IMR-90 (cell line): ENCODE data around the gene GNA14. TPM values are rescaled to one million over a fixed set of nuclear protein-coding genes. Genes with fewer than 3 reads are reported as not detected.

Source experiments
- ATAC-seq: fragments of 200-7000 bp; cut with Tn5 transposase; 2 replicates; pipeline ENCODE4 v1.9.1; 2020; ENCODE audit warnings: low read depth, mild to moderate bottlenecking, moderate library complexity
- BruUV-seq: library from RNA; stranded (reverse); fragments of 400-500 nt; replicated peaks from 2 replicates; lab custom pipeline; 2021; lab: Mats Ljungman, UMichigan
- CTCF ChIA-PET: fragments of 300-600 bp; formaldehyde crosslinking; extraction: SDS; loops from one replicate; lab custom pipeline; 2021; ENCODE audit warnings: antibody characterized with exemption; lab: Yijun Ruan, JAX
- POLR2A ChIA-PET: fragments of 300-600 bp; sonication (Branson Sonifier 250); formaldehyde crosslinking; loops from one replicate; lab custom pipeline; 2022; ENCODE audit warnings: antibody characterized with exemption; ENCODE audit not compliant: unreplicated experiment; lab: Charles Lee
- DNase-seq: peaks from one replicate; pipeline ENCODE4 v3.0.0; 2013
- H2AFZ ChIP-seq: replicated peaks from 2 replicates; pipeline ENCODE3; 2013; ENCODE audit warnings: low read length, mild to moderate bottlenecking; ENCODE audit not compliant: poor library complexity
- H2AK5ac ChIP-seq: 2 replicates; pipeline ENCODE4 v1.6.1; 2013; ENCODE audit warnings: low read depth, low read length, inconsistent platforms
- H2AK9ac ChIP-seq: replicated peaks from 2 replicates; pipeline ENCODE3; 2013; ENCODE audit warnings: mild to moderate bottlenecking, low read depth, low read length, moderate library complexity; ENCODE audit not compliant: poor library complexity
- H2BK120ac ChIP-seq: 2 replicates; pipeline ENCODE4 v1.6.1; 2013; ENCODE audit warnings: low read depth, low read length, inconsistent platforms
- H2BK15ac ChIP-seq: 3 replicates; pipeline ENCODE4 v1.6.1; 2013; ENCODE audit warnings: low read depth, low read length, inconsistent platforms
- H2BK20ac ChIP-seq: 2 replicates; pipeline ENCODE4 v1.6.1; 2013; ENCODE audit warnings: low read depth, mild to moderate bottlenecking, inconsistent platforms, low read length, moderate library complexity
- H2BK5ac ChIP-seq: 2 replicates; pipeline ENCODE4 v1.6.1; 2013; ENCODE audit warnings: mild to moderate bottlenecking, low read depth, low read length, inconsistent platforms; ENCODE audit not compliant: poor library complexity, severe bottlenecking
- H3K14ac ChIP-seq: replicated peaks from 2 replicates; pipeline ENCODE4 v1.6.1; 2013; ENCODE audit warnings: low read depth, low read length, inconsistent platforms
- H3K18ac ChIP-seq: 2 replicates; pipeline ENCODE4 v1.6.1; 2013; ENCODE audit warnings: low read depth, low read length, control low read depth
- H3K23ac ChIP-seq: 2 replicates; pipeline ENCODE4 v1.6.1; 2013; ENCODE audit warnings: low read depth, low read length, inconsistent platforms
- H3K27ac ChIP-seq: 2 replicates; pipeline ENCODE4 v1.5.1; 2013; ENCODE audit warnings: mild to moderate bottlenecking, control low read depth, low read length; ENCODE audit not compliant: insufficient read depth
- H3K27me3 ChIP-seq: 2 replicates; pipeline ENCODE4 v1.6.1; 2013; ENCODE audit warnings: low read length; ENCODE audit not compliant: control insufficient read depth, insufficient read depth
- H3K36me3 ChIP-seq: 2 replicates; pipeline ENCODE4 v1.6.1; 2013; ENCODE audit warnings: low read length, mixed read lengths; ENCODE audit not compliant: control insufficient read depth, insufficient read depth
- H3K4ac ChIP-seq: 2 replicates; pipeline ENCODE4 v1.6.1; 2013; ENCODE audit warnings: low read depth, low read length, inconsistent platforms
- H3K4me1 ChIP-seq: 2 replicates; pipeline ENCODE4 v1.6.1; 2013; ENCODE audit warnings: low read length, mixed read lengths; ENCODE audit not compliant: control insufficient read depth, insufficient read depth
- H3K4me2 ChIP-seq: 2 replicates; pipeline ENCODE4 v1.6.1; 2013; ENCODE audit warnings: low read depth, mild to moderate bottlenecking, control low read depth, low read length, moderate library complexity
- H3K4me3 ChIP-seq: 2 replicates; pipeline ENCODE4 v1.5.1; 2013; ENCODE audit warnings: low read depth, mild to moderate bottlenecking, control low read depth, low read length, moderate library complexity; ENCODE audit not compliant: insufficient read depth
- H3K56ac ChIP-seq: 2 replicates; pipeline ENCODE4 v1.6.1; 2013; ENCODE audit warnings: low read length, inconsistent platforms; ENCODE audit not compliant: insufficient read depth; ENCODE audit errors: extremely low read depth
- H3K79me1 ChIP-seq, 2 experiments: 2 replicates each; pipeline ENCODE4 v1.6.1; 2013; ENCODE audit warnings: low read length in 2 of 2, inconsistent platforms in 1 of 2, low read depth in 1 of 2
- H3K9ac ChIP-seq: 2 replicates; pipeline ENCODE4 v1.6.1; 2013; ENCODE audit warnings: low read depth, low read length, control low read depth
- H3K9me1 ChIP-seq: 2 replicates; pipeline ENCODE4 v1.6.1; 2013; ENCODE audit warnings: low read length, inconsistent platforms; ENCODE audit not compliant: insufficient read depth
- H3K9me3 ChIP-seq: 2 replicates; pipeline ENCODE4 v1.6.1; 2013; ENCODE audit warnings: low read length; ENCODE audit not compliant: control insufficient read depth, insufficient read depth
- H4K20me1 ChIP-seq: 2 replicates; pipeline ENCODE4 v1.6.1; 2013; ENCODE audit warnings: low read length, inconsistent platforms; ENCODE audit not compliant: insufficient read depth
- H4K5ac ChIP-seq: 2 replicates; pipeline ENCODE4 v1.6.1; 2013; ENCODE audit warnings: mild to moderate bottlenecking, low read depth, low read length, control low read depth
- H4K8ac ChIP-seq, 2 experiments: 2 replicates each; pipeline ENCODE4 v1.6.1; 2013; ENCODE audit warnings: low read depth in 2 of 2, low read length in 2 of 2, control low read depth in 1 of 2, inconsistent platforms in 1 of 2
- H4K91ac ChIP-seq: 2 replicates; pipeline ENCODE4 v1.6.1; 2013; ENCODE audit warnings: low read depth, low read length, inconsistent platforms; ENCODE audit not compliant: insufficient read depth
- BHLHE40 ChIP-seq: fragments of 150-350 bp; IDR thresholded peaks from 2 replicates; pipeline ENCODE4 v1.6.1; 2016; ENCODE audit warnings: mild to moderate bottlenecking, low read depth, low read length
- MXI1 ChIP-seq: IDR thresholded peaks from 2 replicates; pipeline ENCODE4 v1.6.1; 2012; ENCODE audit warnings: low read depth, mild to moderate bottlenecking, low read length, moderate library complexity, borderline replicate concordance
- POLR2A ChIP-seq: IDR thresholded peaks from 2 replicates; pipeline ENCODE4 v1.6.1; 2012; ENCODE audit warnings: mild to moderate bottlenecking, low read depth, low read length
- RCOR1 ChIP-seq: IDR thresholded peaks from 2 replicates; pipeline ENCODE4 v1.6.1; 2012; ENCODE audit warnings: mild to moderate bottlenecking, low read length, improper control_type of control experiment; ENCODE audit not compliant: insufficient replicate concordance
- RFX5 ChIP-seq: IDR thresholded peaks from 2 replicates; pipeline ENCODE4 v1.8.0; 2012; ENCODE audit warnings: low read depth, mild to moderate bottlenecking, low read length, moderate library complexity
- SMC3 ChIP-seq: fragments of 150-350 bp; IDR thresholded peaks from 2 replicates; pipeline ENCODE4 v1.6.1; 2016; ENCODE audit warnings: low read depth, mild to moderate bottlenecking, antibody characterized with exemption, low read length, moderate library complexity
- WGBS, 2 experiments: methylation state at CpG; one replicate each; pipeline versions ENCODE4 v1.1.5 to v1.1.7; 2013; ENCODE audit warnings: missing lambda C conversion rate in 2 of 2; ENCODE audit not compliant: insufficient read length in 1 of 2; ENCODE audit errors: extremely low coverage in 2 of 2; 5-methylcytosine and 5-hydroxymethylcytosine counted together
- dilution Hi-C: fragments of 300-500 bp; cut with HindIII; formaldehyde crosslinking; loops from one replicate; pipeline ENCODE4 v1.14.3; 2018; ENCODE audit warnings: low sequenced_read_pairs; ENCODE audit not compliant: unreplicated experiment
- in situ Hi-C: fragments of 300-500 bp; cut with MboI; formaldehyde crosslinking; loops from 3 replicates; pipeline ENCODE4 v1.14.3; 2019; ENCODE audit warnings: low sequenced_read_pairs, inconsistent platforms, mixed read lengths
- intact Hi-C: fragments of 100-400 bp; cut with micrococcal nuclease; formaldehyde crosslinking; loops from 2 replicates; pipeline ENCODE4 v1.10.0; 2022
- polyA plus RNA-seq, 3 experiments: library from polyadenylated mRNA; depleted of rRNA; stranded (reverse); fragments of >200 nt; gene quantifications; 2 replicates each; pipeline ENCODE4 v1.2.3, GENCODE V29; 2012; ENCODE audit warnings: low replicate concordance in 1 of 3
- total RNA-seq: library from RNA; depleted of rRNA; stranded (reverse); fragments of >200 nt; gene quantifications from 2 replicates; pipeline ENCODE4 v1.2.3, GENCODE V29; 2012
- TF ChIP-seq, protein P1 (sequence below): fragments of 150-350 bp; IDR thresholded peaks from 2 replicates; pipeline ENCODE4 v1.6.1; 2017; ENCODE audit warnings: mild to moderate bottlenecking, antibody characterized with exemption, low read length, low read depth

The GNA14 gene
- total and polyA plus RNA-seq, 2 of the 4 experiments (the other 2 are of a cell fraction) = under 0.01 to 0.03 TPM

- TF ChIP-seq BHLHE40 = no peak
Observed at GRCh38 chr9:77488439-77489126, 159.5 kb downstream of the GNA14 start (continued).

DNA sequence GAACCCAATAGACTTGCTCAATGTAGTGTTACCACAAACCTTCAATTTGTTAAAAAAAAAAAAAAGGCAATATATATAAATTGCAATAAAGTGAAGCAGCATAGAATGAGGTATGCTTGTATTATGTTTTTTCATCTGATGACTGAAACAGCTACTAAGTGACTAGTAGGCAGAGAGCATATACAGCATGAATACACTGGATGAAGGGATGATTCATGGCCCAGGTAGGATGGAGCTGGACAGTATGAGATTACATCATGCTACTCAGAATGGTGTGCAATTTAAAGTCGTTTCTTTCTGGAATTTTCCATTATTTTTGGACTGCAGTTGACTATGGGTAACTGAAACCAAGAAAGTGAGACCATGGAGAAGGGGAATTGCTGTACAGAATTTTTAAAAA, 161.2 kb downstream of the GNA14 start:
- no peak overlapping the region for H3K27ac ChIP-seq
- H2BK5ac ChIP-seq = no peak overlapping the region
- H2BK120ac ChIP-seq = no peak overlapping the region
- no peak overlapping the region for H2AFZ ChIP-seq
- H3K14ac ChIP-seq = no peak overlapping the region
- intact Hi-C loops (loop anchor here (5.0 kb wide), 1 partner anchor 55 kb away; no protein-coding TSS in a partner anchor), dilution Hi-C loops (no loop called here), in situ Hi-C loops (no loop called here)
- no TSS peak for BruUV-seq
- no peak overlapping the region for H3K4me2 ChIP-seq
- DNase-seq = no peak
- H2BK15ac ChIP-seq = no peak overlapping the region
- H3K4me1 ChIP-seq = no peaks in the 10 kb centered on the region
- no peak overlapping the region for H3K4me3 ChIP-seq
- H3K4ac ChIP-seq = no peak overlapping the region
- H3K36me3 ChIP-seq = no peaks in the 10 kb centered on the region
- no peaks in the 10 kb centered on the region for H3K9me3 ChIP-seq
- no peaks in the 10 kb centered on the region for H4K20me1 ChIP-seq
- ATAC-seq = no peak
- H2BK20ac ChIP-seq = no peak overlapping the region
- no peaks in the 10 kb centered on the region for H3K9me1 ChIP-seq
- WGBS, 2 experiments = no CpG with 5 or more reads among the region's 1 CpG
- no peak overlapping the region for H3K56ac ChIP-seq
- no peak overlapping the region for H4K91ac ChIP-seq
- H2AK5ac ChIP-seq = no peak overlapping the region
- H3K79me1 ChIP-seq = no peaks in the 10 kb centered on the region
- no peak overlapping the region for H3K9ac ChIP-seq
- H4K8ac ChIP-seq = no peak overlapping the region
- H3K18ac ChIP-seq = no peak overlapping the region
- no peak overlapping the region for H3K23ac ChIP-seq
- POLR2A ChIA-PET = no interaction called here
- no peak overlapping the region for H4K5ac ChIP-seq
- no peak overlapping the region for H2AK9ac ChIP-seq
- TF ChIP-seq MXI1 = no peak
- no peak for TF ChIP-seq POLR2A
- TF ChIP-seq RFX5 = no peak
- TF ChIP-seq, protein P1, sequence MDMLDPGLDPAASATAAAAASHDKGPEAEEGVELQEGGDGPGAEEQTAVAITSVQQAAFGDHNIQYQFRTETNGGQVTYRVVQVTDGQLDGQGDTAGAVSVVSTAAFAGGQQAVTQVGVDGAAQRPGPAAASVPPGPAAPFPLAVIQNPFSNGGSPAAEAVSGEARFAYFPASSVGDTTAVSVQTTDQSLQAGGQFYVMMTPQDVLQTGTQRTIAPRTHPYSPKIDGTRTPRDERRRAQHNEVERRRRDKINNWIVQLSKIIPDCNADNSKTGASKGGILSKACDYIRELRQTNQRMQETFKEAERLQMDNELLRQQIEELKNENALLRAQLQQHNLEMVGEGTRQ = no peak
- TF ChIP-seq BHLHE40 = no peak
- TF ChIP-seq RCOR1 = no peak
- TF ChIP-seq SMC3 = no peak
- no peaks in the 10 kb centered on the region for H3K27me3 ChIP-seq
- CTCF ChIA-PET = interaction anchor here (1.1 kb wide), 1 partner anchor 320 kb away, joined by 4 read pairs; no protein-coding TSS in a partner anchor
